HG02759 (cell line): ENCODE measurements around the gene MEG3.

Experiments
- ATAC-seq: cut with Tn5 transposase; IDR thresholded peaks from one replicate; pipeline ENCODE4 v1.9.1; 2021; ENCODE audit warnings: mild to moderate bottlenecking, moderate library complexity; ENCODE audit not compliant: unreplicated experiment

Gene MEG3

GRCh38 chr14:100828031-100828769, 2.3 kb downstream of the MEG3 start:
- ATAC-seq = no peak

DNA sequence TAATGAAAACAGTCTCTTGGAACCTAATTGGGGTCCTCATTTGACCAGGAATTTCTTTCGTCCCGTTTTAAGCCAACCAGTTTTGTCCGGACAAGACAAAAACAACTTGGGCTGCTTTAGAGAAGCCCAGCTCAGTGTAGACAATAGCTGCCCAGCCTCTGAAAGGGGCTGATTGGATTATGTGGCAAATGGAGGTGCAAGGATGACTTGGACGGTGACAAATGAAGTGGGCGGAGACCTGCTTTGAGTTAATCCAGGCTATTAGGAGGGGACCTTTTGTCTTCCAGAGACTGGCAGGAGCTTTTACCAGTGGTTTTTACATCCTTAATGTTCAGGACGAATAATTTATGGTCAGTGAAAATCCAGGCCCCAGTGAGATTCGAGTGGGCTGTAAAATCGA, 4.8 kb downstream of the MEG3 start:
- no peak for ATAC-seq

GRCh38 chr14:100832311-100832960, 6.5 kb downstream of the MEG3 start:
- no peak for ATAC-seq

DNA sequence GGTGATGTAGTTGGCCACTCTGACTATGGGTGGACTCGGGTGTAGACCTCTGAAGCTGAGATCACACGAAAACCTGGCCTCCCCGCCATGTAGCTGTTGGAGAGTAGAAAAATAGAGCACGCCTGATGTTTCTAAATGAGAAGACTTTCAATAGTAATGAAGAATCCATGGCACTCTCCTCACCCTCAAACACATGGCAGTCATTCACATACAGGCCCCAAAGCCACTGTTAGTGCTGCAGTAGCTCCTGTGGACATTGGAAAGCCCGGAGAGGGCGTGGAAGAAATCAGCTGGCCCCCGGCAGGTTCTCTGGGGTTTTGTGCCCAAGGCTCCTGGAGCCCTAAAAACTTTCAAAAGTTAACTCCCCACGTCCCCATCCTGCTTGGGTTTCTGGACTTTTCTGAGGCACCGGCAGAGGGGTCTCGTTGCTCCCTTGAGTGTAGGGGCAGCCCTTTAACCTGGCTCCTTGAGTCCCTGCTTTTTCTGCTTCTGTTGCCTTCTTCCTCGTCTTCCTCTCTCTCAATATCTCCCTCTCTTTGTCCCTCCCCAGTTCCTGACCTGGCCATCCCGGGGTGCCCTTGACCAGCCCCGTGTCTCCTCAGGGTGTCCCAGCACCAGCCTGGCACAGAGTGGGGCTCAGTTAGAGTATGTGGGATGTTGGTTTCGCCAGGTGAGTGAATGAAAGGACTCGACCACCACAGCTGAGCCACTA, 8.3 kb downstream of the MEG3 start:
- ATAC-seq = no peak

- no peak for ATAC-seq
Measured at GRCh38 chr14:100834794-100835547, 9.1 kb downstream of the MEG3 start.

DNA sequence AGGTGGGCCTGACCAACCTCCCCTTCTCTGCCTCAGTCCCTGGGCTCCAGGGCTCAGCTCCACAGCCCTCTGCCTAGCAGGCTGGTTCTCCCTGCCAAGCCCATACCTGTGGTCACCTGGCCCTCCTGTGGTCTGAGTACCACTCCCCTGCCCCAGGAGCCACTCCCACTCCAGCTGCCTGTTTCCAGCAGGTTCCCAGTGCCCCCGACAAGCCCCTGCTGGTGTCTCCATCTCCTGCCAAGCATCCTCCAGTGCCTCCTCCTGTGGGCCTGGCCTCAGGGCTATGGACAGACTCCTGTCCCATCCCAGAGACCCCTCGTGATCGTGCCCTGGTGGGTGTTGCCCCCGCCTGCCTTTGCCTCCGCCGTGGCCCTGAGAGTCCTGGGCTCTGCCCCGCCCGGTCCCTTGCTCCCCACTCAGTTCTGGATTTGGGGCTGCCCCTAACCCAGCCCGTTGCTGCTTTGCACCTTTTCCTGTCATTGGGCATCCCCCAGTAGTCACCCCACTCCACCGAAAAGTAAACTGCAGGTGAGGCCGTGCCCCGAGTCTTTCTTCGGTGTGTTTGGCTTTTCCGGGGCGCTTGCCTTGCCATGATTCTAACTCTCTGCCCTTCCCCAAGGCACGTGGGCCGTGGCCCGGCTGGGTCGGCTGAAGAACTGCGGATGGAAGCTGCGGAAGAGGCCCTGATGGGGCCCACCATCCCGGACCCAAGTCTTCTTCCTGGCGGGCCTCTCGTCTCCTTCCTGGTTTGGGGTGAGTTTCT, 9.8 kb downstream of the MEG3 start:
- ATAC-seq = no peak

GRCh38 chr14:100836311-100836805, 10.4 kb downstream of the MEG3 start:
- no peak for ATAC-seq

- no peak for ATAC-seq
Measured at GRCh38 chr14:100836941-100837804, 11.3 kb downstream of the MEG3 start.

- no peak for ATAC-seq
Measured at GRCh38 chr14:100837805-100838350, 12.0 kb downstream of the MEG3 start.

DNA sequence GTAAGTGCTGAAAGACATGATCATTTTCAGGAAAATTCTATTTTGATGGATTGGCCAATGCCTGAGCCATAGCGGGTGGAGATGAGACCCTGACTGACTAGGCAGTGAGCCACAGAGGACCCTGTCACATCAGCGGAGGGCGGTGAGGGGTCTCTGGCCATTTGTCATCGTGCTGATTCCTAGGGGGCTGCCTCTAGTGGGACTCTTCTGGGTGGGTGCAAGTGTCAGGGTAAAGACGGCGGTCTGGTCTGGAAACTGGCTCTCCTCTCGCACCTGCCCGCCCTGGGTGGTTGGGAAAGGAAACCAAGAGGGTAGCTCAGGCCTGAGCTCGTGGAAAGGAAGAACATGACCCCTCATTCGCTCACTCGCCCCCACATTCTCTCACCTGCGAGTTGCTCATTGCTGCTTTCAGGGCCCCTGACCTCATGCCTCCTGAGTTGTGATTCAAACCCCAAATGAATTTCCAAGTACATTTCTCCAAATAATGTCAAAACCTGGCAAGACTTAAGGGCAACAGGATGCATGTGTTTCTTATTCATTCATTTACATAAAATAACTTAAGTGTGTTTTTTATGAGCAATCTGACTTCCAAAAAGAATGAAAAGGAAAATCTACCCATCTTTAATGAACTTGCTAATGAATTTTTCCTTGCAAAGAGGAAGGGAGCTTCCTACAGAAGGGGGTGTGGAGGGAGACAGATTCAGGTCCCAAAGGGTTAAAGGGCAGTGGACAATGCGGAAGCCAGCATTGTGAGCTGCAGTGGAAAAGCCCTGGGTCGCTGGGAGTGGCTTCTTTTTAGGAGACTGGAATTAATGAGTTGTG, 12.8 kb downstream of the MEG3 start:
- ATAC-seq = no peak

DNA sequence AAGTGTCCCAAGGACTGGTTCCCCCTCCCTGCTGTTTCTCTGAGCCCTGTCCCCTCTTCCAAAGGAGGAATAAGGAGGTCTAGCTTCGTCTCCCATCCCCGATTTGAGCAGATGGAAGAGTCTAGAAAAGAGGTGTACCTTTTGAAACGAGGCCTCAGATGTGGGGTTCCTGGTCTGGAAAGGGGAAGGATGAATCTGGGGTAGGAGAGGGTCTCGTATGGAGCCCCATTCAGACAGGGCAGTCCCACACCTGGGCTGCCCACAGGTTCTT, 13.3 kb downstream of the MEG3 start:
- no peak for ATAC-seq

DNA sequence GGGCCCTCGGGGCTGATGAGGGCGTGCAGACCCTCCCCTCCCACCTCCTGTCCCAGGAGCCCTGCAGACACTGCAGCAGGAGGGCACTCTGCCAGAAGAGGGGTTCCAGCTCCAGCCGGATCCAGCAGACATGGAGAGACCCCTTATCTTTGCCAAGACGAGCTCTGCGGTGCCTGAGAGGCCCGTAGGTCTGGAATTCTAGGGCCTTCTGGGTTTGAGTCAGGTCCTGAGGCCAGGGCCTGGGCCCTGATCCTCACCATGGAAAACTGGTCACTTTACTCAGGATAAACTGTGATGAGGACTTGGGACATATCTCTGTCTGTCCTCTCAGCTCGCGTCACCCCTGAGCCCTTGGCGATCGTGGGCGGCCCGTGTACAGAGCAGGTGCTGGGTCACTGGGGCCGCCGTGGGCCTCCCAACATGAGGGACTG, 13.8 kb downstream of the MEG3 start:
- no peak for ATAC-seq

GRCh38 chr14:100840286-100841065, 14.6 kb downstream of the MEG3 start:
- ATAC-seq = no peak

- ATAC-seq = no peak
Measured at GRCh38 chr14:100841066-100841760, 15.3 kb downstream of the MEG3 start.

DNA sequence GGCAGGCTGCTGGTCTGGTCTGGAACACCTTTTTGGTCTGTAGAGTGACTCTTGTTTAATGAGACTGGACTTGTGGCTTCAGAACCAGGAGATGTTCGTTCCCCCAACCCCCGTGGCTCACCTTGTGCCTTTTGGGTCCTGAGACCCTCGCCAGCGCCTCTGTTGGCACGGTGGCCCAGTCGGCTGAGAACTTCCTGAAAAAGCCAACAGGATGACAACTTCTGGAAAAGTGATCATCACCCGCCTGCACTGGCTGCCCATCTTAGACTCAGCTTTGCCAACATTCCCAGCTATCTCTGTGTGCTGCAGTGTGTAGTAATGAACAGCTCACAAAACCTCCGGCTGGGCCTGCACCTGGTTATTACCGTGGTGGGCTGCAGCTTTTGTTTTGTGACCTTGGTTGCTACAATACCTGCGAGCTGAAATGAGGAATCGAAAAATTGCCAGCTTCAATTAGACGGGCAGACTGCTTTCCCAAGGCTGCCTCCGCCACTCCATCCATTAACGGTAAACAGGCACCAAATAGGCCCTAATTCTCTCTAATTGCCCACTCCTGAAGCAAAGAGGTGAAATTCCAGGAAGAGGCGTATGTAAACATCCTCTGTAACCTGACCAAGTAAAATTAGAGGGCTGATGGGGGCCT, 16.0 kb downstream of the MEG3 start:
- ATAC-seq = no peak

DNA sequence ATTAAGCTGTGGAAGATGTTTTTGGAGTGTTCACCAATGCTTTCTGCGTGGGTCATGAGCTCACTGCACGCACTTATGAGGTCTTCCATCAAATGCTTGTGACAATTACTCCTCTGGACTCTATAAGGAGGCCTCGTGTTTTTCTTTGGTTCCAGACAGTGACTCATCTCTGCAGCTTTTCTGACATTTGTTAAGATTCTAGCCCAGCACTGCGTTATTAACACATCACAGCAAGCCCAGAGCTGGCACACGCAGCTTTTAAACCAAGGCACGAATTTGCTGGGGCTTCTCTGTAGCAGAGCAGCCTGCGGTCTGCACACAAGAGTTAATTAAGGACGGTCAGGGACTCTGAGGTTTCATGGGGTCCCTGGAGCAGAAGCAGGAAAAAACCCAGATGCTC, 16.9 kb downstream of the MEG3 start:
- no peak for ATAC-seq

GRCh38 chr14:100844082-100844408, 18.1 kb downstream of the MEG3 start:
- no peak for ATAC-seq
